Activated CD8-positive, alpha-beta memory T cell treated with anti-CD3 and anti-CD28 coated beads, Interleukin-2, amount 50 U/mL, for 1 hour (primary cell): ENCODE results near the gene DENND4A.
"Not testable (repeated sequence)": the region's sequence is repeated elsewhere in the genome, so short reads cannot be mapped to it uniquely, and the experiment has no call there.

Experiments used
- DNase-seq: peaks from one replicate; pipeline ENCODE4 v3.0.0-alpha.2; 2020; ENCODE audit errors: extremely low read depth

The DENND4A gene

GRCh38 chr15:65818927-65819562 lies 27.0 kb upstream of the DENND4A start:
- no peak for DNase-seq

- DNase-seq, result no peak
Measured at GRCh38 chr15:65816441-65816840, 24.3 kb upstream of the DENND4A start.

DNA sequence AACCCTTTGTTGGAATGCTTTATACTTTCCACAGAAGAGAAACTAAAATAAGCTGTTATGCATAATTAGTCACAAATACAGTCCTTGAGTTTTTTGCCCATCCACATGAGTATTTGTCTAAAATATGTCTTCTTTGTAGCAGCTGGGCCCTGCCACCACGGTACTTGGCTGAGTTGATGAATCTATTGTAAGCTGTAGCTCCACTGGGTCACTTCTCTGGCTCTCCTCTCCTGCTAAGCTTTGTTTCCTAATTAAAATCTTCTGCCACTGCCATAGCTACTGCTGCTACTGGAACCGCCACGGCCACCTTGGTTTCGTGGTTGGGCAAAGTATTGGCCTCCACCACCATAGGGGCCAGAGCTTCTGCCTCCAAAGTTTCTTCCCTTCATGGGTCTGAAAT lies 23.9 kb upstream of the DENND4A start:
- DNase-seq, result not testable (repeated sequence)

DNA sequence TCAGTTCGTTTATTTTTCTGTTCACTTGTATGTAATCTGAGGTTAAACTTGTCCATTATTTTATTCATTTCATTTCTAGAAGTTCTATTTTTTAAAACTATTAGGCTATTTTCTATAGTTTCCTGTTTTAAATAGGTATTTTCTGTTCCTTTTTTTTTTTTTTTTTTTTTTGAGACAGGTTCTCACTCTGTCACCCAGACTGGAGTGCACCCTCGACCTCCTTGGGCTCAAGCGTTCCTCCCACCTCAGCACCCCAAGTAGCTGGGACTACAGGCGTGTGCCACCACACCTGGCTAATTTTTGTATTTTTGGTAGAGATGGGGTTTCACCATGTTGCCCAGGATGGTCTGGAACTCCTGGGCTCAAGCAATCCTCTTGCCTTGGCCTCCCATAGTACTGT lies 22.2 kb upstream of the DENND4A start:
- not testable (repeated sequence) for DNase-seq

DNA sequence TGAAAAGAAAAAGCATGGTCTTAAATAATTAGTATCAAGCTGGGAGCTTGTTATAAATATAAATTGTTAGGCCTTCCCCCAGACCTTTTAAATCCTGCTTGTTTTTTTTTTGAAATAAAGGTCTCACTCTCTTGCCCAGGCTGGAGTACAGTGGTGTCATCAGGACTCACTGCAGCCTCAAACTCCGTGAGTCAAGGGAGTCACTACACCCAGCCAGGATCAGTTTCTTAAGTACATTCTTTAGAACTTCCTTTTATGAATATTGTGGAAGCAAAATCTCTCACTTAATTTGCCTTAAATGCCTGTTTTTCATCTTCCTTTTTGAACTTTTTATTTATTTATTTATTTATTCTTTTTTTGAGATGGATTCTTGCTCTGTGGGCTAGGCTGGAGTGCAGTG lies 20.8 kb upstream of the DENND4A start:
- DNase-seq, result no peak

- no peak for DNase-seq
Measured at GRCh38 chr15:65812467-65812866, 20.4 kb upstream of the DENND4A start.

GRCh38 chr15:65811835-65812234 lies 19.7 kb upstream of the DENND4A start:
- no peak for DNase-seq

- not testable (repeated sequence) for DNase-seq
Measured at GRCh38 chr15:65811011-65811733, 19.1 kb upstream of the DENND4A start.

GRCh38 chr15:65806397-65806796 lies 14.3 kb upstream of the DENND4A start:
- no peak for DNase-seq

- no peak for DNase-seq
Measured at GRCh38 chr15:65805019-65805745, 13.1 kb upstream of the DENND4A start.

- no peak for DNase-seq
Measured at GRCh38 chr15:65804252-65804931, 12.3 kb upstream of the DENND4A start.

DNA sequence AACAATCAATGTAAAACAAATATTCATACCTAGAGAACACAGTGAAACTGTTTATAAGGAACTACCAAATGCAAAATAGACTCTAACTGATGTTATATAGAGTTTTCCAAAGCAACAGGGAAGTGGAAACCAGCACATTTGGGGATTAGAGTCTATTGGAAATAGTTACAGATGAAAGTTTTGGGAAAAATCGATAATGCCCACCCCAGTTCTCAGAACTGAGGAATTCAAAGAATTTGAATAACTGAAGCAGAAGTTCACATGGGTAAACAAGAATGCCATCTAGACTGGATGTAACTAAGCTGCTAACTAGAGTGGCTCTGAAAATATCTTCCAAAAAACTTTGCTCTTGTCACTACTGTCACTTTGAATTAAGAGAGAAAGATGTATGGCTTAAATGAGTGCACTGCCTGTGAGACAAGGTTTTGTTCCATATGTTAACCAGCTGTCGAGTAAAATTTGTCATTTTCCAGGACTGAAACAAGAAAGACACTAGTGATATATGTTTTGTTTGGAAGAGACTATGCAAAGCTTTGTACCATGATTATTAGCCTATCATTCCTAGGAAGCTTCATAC lies 9.2 kb upstream of the DENND4A start:
- DNase-seq, result no peak

GRCh38 chr15:65796610-65797078 lies 4.6 kb upstream of the DENND4A start:
- DNase-seq, result no peak

DNA sequence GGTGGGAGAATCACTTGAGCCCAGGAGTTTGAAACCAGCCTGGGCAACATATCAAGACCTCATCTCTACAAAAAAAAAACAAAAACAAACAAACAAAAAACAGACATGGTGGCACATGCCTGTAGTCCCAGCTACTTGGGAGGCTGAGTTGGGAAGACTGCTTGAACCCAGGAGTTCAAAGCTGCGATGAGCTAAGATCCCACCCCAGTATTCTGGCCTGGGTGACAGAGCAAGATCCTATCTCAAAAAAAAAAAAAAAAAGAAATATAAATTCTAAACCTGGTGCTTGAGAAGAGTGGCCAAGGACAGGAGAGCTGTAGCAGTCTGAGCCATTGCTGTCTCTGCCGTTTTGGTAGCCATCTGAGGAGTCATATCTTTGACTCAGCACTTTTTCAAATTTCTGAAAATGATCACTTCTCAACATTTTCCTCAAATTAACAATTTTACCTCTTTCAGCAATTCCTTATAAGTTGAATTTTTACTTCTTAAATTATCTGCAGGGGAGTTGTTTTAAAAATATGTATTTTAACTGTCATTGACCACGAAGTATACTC lies 3.6 kb upstream of the DENND4A start:
- DNase-seq, result no peak

DNA sequence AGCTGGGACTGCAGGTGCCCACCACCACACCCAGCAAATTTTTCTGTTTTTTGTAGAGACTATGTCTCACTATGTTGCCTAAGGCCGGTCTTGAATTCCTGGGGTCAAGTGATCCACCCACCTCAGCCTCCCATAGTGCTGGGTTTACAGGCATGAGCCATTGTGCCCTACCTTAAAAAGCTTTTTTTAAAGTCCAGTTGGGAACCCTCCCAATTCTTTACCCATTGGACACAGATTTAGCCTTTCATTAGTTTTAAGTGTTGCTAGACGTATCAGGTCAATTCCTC lies 1.7 kb upstream of the DENND4A start:
- DNase-seq, result no peak

DNA sequence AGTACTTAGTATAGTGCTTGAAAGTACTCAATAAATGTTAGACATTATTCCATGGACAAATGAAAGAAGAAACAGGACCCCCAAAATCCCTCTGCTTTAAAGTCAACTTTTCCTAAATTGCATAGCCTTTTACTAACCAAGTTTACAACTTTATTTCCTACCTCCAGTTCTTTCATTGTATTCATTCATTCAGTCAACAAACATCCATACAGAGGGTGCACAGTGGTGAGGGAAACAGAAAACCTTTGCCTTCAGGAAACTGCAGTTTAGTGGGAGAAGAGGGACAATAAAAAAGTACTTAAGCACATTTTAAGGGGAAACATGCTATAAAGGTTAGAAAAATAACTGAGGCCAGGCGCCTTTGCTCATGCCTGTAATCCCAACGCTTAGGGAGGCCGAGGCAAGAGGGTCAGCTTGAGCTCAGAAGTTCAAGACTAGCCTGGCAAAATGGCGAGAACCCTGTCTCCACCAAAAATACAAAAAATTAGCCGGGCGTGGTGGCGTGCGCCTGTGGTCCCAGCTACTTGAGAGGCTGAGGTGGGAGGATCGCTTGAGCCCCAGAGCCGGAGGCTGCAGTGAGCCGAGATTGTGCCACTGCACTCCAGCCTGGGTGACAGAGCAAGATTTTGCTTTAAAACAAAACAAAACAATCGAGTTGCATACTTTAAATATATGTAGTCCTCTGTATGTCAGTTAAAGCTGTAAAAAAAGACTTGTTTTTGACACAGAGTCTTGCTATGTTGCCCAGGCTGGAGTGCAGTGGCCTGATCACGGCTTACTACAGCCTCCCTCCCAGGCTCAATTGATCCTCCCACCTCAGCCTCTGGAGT lies 1.1 kb upstream of the DENND4A start:
- DNase-seq, result no peak

DNA sequence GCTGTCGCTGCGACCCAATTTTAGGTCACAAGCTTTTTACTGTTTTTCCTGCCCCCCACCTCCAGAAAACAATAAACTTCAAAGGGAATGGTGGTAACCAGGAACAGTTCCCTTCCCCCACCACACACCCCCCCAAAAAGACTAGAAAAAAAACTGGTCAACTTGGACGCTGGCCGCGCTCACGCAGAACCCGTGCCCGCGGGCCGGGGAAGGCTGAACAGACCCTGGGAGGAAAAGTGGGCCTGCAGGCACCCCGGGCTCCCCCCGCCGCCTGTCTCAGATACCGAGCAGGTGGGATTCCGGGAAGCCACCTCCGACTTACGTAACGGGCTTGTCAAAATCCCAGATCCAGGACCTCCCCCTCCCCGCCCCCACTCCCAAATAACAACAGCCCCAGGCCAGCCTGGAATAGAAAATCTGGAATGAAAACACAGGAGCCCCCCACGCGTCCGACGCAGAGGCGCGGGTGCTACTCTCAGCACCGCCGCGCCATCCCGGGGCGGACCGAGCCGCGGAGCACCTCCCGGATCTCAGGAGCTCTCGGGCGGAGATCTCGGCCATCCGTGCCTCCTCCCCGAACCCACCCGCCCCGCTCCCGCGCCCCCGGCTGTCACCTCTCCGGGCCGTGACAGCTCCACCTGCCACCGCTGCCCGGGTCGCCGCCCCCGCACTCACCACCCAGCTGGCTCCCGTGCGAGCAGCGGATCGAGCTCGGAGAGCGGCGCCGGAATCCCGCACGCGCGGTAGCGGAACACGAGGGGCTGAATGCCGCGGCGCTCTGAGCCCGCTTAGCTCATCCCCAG lies 557 bp downstream of the DENND4A start:
- DNase-seq, result no peak

GRCh38 chr15:65790694-65791334 lies 1.3 kb downstream of the DENND4A start:
- no peak for DNase-seq

- DNase-seq, result no peak
Measured at GRCh38 chr15:65789759-65790425, 2.2 kb downstream of the DENND4A start.
